GM18499 (cell line): ENCODE results near the gene CDC14B.
"Not testable (repeated sequence)": the region's sequence is repeated elsewhere in the genome, so short reads cannot be mapped to it uniquely, and the experiment has no call there.

Experiments
- ATAC-seq: cut with Tn5 transposase; IDR thresholded peaks from one replicate; pipeline ENCODE4 v1.9.1; 2021; ENCODE audit warnings: moderate number of reproducible peaks; ENCODE audit not compliant: insufficient read depth, unreplicated experiment

The CDC14B gene

DNA sequence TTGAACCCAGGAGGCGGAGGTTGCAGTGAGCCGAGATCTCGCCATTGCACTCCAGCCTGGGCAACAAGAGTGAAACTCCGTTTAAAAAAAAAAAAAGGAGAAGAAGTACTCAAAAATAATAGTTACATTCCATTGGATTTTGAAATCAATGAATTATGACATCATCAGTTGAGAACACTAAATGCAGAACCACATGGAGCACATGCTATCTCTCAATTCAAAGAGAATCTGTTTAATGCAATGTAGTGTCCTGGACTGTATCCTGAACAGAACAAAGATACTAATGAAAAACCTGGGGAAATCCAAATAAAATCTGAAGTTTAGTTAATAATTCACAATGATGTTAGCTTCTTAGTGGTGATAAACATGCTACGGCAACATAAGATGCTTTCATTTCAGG is 20.3 kb downstream of the CDC14B start:
- ATAC-seq: no peak

DNA sequence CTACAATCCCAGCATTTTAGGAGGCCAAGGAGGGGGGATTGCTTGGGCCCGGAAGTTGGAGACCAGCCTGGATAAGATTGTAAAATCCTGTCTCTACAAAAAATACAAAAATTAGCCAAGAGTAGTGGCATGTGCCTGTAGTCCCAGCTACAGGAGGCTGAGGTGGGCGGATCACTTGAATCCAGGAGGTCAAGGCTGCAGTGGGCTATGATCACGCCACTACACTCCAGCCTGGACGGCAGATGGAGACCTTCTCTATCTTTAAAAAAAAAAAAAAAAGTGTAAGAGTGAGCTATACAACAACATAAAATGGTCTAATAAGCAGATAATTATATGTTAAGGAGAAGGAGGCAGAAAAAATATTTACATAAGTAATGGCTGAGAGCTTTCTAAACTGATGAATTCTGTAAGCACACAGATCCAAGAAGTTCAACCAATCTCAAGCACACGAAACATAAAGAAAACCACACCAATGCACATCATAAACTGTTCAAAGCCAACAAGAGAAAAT is 23.0 kb downstream of the CDC14B start:
- ATAC-seq: no peak

DNA sequence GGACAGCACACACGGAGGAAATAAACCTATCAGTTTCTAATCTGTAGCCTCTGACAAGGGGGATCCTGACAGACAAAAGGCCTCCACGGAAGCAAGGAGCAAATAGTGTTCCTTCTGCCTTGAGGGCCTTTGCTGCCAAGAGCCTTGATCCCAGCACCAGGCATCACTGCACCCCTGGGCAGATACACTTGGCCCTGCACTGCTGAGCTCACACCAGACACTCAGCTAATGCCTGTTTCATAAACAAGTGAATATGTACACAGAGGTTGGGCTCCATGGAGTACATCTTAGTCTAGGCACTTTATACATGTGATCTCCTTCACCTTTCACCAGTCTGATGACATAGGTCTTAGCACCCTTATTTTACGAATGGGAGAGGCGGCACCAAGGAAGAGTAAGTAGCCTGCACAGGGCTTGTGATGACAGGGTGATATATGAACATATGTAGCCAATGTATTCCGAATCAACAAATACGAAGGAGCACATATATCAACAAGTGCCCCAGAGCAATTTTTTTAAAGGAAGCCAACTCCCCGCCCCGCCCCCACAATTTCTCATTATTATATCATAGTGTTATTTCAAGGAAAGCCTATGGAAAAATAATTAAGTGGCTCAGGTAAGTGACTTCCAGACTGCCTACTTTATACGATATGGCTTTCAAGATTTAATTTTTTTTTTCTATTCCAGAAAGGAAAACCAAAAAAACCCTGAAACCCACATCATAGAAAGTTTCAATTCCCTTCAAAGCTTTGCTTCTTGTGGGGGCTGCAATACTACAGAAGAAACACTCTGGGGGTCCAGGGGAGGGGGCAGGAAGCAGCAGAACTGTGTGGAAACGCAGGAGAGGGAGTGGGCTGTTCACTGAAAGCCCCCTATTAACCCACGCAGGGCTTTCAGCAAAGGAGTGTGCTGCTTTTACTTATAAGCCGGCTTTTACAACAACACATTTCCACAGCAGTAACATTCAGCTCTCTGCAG is 32.0 kb downstream of the CDC14B start:
- ATAC-seq: no peak

DNA sequence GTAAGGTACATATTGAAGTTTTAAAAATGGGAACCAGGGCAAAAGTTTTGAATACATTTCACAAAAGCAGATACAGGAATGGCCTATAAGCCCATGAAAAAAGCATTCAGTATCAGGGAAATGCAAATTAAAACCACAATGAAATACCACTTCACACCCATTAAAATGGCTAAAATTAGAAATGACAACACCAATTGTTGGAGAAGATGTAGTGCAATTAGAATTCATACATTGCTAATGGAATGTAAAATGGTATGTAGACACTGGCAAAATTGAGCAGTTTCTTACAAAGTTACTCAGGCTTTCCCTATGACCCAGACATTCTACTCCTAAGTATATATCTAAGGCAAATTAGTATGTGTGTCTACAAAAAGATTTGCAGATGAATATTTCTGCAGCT is 34.2 kb downstream of the CDC14B start:
- no peak for ATAC-seq

DNA sequence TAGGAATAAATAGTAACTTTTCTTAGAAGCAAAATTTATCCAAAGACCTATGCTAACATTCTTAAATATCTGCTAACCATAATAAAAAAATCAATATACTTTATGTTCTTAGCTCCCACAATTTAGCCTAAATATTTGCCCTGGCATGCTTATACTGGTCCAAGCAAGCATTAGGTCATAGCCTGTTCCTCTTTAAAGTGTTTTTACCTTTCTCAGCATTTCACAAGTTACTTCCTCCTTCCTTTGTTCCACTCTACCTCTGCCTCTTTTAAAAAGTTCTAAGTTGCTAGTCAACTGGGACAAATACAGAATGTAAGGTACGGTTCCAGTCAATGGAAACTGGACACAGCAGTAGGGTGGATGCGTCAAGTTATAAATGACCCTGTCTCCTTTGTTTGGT is 37.4 kb downstream of the CDC14B start:
- not testable (repeated sequence) for ATAC-seq

DNA sequence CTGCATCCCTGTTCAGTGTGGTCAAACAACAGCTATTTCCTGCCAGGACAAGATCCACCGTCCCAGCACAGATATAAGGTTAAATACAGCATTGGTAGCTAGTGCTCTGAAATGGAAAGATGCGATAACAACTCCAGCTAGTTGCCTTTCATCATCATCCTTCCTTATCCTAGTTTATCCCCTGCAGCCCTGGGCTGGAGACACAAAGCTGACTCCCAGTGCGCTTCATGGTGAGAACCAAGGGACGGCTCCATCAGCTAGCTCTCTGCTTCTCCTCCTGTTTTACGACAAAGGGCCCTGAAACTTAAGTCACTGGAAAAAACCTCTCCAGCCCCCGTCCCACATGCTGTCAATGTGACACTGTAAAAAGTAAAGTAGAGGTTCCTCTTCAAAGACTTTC is 37.9 kb downstream of the CDC14B start:
- no peak for ATAC-seq

DNA sequence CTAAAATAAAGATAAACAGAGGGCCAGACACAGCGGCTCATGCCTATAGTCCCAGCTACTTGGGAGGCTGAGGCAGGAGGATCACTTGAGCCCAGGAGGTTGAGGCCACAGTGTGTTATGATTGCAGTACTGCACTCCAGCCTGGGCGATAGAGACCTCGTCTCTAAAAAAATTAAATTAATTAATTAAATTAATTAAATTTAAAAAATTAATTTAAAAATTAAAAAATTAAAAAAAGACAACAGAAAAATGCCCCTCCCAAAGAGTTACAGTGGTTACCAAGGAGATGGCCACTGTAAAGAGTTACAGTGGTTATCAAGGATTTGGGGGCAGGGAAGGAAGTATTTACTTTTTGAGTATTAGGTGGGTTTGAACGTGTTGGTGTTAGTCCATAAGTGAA is 38.3 kb downstream of the CDC14B start:
- no peak for ATAC-seq

DNA sequence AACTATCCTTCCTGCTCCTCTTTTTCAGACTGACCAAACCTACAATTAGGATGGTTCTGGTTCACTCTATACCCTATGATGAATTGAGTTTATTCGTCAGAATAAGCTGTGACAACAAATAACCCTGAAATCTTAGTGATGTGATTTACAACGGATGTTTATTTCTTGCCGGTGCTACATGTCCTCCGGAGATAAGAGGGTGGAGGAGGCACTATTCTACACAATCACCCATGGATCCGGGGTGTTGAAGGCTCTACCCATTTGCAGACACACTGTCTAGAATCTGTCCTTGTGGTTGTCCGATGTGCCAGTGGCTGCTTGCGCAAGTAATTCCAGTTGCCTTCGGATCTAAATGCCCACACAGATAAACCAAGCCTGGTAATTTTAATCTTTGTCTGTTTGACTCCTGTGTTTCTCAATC is 44.7 kb downstream of the CDC14B start:
- no peak for ATAC-seq

DNA sequence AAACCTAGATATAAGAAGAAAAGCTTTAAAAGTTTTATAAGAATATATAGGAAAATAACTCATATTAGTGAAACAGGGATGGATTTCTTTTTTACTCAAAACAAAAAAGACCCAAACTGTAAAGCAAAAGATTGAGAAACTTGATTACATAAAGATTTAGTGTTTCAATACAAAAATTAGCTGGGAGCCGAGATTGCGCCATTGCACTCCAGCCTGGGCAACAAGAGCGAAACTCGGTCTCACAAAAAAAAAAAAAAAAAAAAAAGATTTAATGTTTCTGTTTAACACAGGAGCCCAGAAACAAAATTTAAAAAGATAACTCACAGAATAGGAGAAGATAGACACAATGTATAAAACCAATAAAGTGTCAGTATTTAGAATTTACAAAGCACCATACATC is 45.2 kb downstream of the CDC14B start:
- no peak for ATAC-seq

DNA sequence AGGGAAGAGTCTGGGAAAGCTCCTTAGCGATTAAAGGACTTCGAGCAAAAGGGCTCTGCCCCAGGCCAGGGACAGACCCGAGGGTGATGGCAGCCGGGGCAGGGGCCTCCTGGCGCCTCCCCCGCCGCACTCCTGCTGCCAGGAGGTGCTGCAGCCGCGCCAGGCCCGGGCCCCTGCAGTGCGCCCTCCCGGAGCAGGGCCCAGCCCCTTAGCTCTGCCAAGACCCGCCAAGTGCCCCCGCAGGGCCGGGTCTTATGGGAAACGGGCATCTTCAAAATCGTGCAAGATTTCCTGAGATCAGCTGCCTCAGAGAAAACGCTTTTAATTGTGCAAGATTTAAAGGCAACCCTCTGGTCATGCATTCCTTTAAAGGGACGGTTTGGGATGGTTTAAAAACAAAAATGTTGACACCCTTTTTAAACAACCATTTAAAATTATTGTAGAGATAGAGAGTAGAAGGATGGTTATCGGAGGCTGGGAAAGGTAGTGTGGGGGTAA is 52.4 kb downstream of the CDC14B start:
- no peak for ATAC-seq

DNA sequence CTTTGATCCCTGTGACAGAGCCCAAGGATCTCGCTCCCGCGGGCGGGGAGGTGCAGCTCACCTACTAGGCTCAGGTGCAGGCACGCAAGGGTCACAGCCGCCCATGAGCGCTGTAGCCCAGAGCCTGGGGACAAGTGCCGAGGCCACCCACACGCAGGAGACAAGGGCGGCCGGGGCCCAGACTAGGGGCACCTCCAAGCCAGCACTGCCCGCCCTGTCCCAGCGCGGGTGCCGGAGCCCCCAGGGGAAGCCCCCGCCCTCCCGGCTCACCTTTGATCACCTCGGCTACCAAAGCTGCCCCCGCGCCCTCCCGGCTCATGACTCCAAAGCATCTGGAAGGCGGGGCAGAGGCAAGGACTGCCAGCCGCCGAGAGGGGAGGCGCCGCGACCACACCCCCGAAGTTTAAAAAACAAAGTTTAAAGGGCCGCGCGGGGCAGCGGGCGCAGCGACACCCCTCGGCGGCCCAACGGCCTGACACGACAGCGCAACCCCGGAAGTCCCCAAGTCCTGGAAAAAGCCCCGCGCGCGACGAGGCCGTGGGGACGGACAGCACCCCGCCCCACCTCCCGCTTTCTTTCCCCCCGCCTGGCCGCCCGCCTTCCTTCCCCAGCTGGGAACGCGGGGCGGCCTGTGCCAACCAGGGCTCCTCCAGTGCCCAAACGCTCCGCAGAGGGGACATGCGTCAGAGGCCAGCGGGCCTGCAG is 53.0 kb downstream of the CDC14B start:
- ATAC-seq: no peak

DNA sequence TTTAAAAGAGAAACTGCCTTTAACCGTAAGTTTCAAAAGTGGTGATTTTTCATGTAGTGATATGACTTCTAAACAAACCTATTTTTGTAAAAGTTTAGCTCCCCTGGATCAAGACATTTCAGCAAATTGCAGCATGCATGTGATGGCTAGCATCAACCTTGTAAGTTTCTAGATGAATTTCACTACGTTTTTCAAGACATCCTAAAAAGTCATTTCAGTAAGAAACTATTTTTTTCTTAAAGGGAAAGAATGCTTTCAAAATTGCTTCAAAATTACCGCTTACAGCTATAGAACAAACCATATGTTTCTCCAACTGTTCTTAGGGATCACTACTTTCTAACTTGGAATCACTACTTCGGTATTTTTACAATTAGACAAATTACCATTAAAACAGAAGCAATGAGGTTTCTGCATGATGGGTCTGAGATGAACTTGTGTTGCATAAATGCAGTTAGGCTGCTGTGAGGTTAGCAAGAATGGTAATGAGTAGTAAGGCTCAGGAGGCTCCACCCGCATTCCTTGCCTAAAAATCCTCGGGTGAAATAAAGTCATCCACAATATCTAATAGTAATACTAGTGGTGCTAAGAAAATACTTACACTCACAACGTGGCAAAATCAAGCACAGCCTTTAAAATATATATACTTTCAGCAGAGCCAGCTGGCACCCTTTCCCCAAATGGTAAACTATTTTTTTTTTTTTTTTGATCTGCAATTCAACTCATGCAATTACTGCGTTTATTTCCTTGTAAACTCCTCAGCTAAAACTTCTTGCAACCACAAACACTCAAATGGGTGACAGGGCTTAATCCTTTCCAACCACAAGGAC is 53.8 kb downstream of the CDC14B start:
- ATAC-seq: no peak

DNA sequence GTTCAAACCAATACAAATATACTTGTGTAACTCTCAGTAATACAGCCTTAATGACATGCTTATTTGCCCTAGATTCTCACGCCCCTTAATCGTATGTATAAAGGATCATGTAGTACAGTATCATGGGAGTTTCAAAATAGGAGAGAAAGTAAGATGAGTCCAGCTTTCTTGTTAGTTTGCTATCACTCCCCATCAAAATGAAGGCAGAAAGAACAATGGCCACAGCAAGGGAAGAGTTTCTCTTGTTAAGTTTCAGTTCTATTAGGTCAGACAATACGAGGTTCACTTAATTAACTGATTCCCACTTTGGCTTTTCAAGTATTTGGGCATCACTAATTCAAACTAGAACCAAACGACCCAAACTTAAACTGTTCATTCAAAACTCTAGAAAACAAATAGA is 55.4 kb downstream of the CDC14B start:
- no peak for ATAC-seq

DNA sequence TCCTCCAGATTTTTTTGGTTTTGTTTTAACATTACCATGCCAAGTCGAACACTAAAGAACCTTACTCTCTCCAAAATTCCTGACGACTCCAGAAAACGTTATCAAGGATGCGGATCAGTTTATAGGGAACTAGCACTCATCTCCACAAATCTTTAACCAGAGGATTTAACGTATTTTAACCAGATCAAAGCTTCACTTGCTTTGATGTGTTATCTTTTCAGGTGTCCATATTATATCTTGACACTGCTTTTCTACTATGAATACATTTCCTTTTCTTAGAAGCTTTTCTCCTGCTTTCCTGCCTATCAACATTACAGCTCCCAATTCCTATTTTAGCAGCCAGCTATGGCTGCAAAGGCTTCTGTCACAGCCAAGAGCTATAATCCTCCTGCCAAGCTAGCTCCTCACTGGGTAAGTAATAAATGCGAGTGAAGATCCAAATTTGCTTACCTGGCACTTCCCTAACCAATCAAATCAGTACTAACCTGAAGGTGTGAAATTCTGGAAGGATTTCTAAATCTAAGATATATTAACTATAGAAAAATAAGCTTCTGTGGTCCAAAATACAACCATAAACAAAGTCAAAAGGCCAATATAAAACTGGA is 60.2 kb downstream of the CDC14B start:
- no peak for ATAC-seq

DNA sequence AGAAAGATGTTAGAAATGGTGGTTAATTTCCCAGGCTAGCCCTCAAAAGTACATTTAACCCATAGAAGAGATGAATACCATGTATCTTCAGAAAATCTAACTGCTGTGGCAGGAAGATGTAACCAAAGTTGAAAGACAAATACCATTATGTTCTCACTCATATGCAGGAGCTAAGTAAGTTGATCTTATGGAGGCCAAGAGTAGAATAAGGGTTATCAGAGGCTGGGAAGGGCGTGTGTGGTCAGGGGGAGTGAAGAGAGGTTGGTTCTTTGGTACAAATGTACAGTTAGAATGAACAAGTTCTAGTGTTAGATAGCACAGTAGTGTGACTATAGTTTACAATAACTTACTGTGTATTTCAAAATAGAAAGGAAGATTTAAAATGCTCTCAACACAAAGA is 61.7 kb downstream of the CDC14B start:
- no peak for ATAC-seq

DNA sequence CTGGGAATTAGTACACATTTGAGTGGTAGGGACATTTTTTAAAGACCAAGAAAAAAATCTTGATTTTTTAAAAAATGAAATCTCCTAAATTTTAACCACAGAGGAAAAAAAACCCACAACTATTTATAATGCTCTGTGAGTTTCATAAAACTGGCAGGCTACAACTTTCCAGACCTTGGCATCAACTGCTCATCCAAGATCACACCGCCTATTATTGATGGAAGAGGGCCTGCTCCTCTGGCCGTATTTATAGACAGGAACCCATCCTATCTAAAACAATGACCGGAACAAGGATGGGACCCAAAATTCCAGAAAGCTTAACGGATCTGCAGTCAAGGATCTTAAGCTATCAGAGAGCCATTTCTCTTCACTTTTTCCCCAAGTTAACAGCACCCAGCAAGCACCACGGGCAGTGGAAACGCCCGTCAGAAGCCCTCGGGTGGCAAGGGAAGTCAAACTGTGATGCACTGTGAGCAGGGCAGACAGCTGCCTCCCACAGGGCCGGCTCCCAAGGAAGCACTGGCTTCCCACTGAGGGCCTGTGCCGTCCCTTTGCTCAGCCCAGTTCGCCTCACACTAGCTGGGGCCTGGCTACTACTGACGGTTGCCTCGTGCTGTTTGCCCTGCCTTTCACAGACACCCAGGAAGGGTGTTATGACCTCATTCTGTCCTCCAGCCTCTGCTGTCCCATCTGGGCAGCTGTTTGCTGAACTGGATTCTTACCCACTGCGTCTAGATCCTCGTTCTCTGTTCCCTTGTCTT is 62.8 kb downstream of the CDC14B start:
- no peak for ATAC-seq

DNA sequence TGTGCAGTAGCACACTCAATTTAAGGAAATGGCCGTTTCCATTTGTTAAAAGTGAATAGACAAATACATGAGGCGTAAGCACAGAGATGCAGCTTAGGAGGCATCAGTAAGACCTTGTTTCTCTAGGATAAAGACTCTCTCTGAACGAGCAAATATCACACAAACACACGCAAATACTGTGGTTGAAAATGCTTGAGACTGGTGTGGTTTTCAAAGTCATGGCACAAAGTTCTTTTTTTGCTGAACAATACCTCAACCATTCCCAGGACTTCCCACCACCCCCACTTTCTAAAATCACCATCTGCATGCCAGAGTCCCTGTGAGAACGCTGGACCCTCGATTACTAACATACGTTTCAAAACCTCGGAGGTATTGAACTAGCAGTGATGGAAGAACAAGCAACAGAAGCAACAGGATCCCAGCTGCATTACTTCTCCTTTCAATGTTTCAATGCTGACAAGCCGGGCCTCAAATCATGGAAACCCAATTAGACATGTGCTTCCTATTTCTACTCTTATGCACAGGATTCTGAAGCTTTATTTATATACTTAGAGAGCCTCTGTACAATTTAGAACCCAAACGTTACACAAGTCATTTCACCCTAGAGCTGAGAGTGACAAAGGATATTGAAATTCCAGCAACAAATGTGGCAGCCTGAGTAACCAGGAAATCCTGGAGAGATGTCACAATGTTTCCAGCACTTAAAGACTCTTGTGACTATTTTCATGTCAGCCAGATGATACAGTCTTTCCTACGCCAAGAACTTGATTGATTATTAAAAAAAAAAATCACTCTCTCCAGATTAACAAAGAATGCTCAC is 63.9 kb downstream of the CDC14B start:
- ATAC-seq: no peak

DNA sequence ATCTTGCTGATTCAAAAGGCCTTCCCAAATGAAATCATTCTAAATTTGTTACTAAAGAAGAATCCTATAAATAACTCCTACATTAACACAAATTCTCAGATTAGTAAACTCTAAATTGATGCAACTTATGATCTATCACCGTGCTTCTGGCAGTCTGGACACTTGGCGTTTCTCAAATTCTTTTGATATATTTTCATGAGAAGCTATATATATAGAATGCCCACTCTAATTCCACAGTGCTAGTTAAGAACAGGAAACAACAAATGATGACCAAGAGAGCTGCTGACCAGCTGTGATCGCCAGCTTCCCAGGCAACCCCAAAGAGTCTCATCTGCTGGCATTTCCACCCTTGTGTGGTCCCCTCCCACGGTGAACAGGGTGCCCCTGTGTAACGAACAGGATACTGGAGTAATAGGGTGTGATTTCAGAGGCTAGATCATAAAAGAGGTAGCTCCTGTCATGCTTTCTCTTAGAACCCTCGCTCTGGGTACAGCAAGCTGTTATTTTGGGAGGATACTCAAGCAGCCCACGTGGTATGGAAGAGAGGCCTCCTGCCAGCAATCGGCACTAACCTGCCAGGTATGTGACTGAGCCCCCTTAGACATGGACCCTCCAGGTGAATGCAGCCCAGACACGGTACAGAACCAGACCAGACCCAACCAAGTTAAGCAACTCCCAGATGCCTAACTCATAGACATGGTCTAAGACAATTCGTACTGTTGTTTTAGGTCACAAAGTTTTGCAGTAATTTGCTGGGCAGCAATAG is 64.7 kb downstream of the CDC14B start:
- ATAC-seq: no peak
